CD4-positive, CD25-positive, alpha-beta regulatory T cell (primary cell): ENCODE results near the gene ENTPD2. TPM values are rescaled to one million over a fixed set of nuclear protein-coding genes. Genes with fewer than 3 reads are reported as not detected.

ENCODE experiments used
- ATAC-seq, 2 donors: fragments of 150-1000 bp; cut with Tn5 transposase; one replicate each; pipeline ENCODE4 v1.10.0; 2021; ENCODE audit warnings: low read depth in 2 of 2, moderate number of reproducible peaks in 2 of 2, moderate library complexity in 1 of 2
- DNase-seq, 3 donors: peaks; one replicate each; pipeline versions ENCODE4 v3.0.0 to v3.0.0-alpha.2; 2012 to 2022; ENCODE audit warnings: mixed read lengths in 1 of 3
- H3K27ac ChIP-seq: one replicate; pipeline ENCODE4 v1.7.0; 2013; ENCODE audit warnings: mild to moderate bottlenecking, low read length; ENCODE audit not compliant: insufficient read depth, poor library complexity, severe bottlenecking
- H3K27me3 ChIP-seq: one replicate; pipeline ENCODE4 v1.7.0; 2013; ENCODE audit warnings: low read length; ENCODE audit not compliant: control insufficient read depth, insufficient read depth
- H3K36me3 ChIP-seq: one replicate; pipeline ENCODE4 v1.7.0; 2013; ENCODE audit warnings: mild to moderate bottlenecking, low read length, moderate library complexity; ENCODE audit not compliant: control insufficient read depth, insufficient read depth
- H3K4me1 ChIP-seq: 2 replicates; pipeline ENCODE4 v1.7.0; 2013; ENCODE audit warnings: mild to moderate bottlenecking, low read length; ENCODE audit not compliant: insufficient read depth, control insufficient read depth, poor library complexity, severe bottlenecking
- H3K4me3 ChIP-seq: one replicate; pipeline ENCODE4 v1.7.0; 2013; ENCODE audit warnings: low read depth, mild to moderate bottlenecking, low read length, moderate library complexity
- H3K9me3 ChIP-seq, 2 experiments: 1 replicate in 1 of 2; 2 replicates in 1 of 2; pipeline ENCODE4 v1.7.0; 2013; ENCODE audit warnings: low read length in 2 of 2, mild to moderate bottlenecking in 1 of 2, moderate library complexity in 1 of 2; ENCODE audit not compliant: control insufficient read depth in 2 of 2
- H3K27ac Mint-ChIP-seq, 3 donors: one replicate each; pipeline ENCODE4 v1.8.0; 2020 to 2022; ENCODE audit warnings: mild to moderate bottlenecking in 3 of 3, mixed read lengths in 3 of 3, moderate library complexity in 2 of 3
- H3K27me3 Mint-ChIP-seq: one replicate; pipeline ENCODE4 v1.8.0; 2022; ENCODE audit warnings: mild to moderate bottlenecking, mixed read lengths
- H3K36me3 Mint-ChIP-seq: one replicate; pipeline ENCODE4 v1.8.0; 2020; ENCODE audit warnings: mixed read lengths
- H3K4me1 Mint-ChIP-seq, 4 donors: one replicate each; pipeline ENCODE4 v1.8.0; 2020 to 2022; ENCODE audit warnings: mixed read lengths in 4 of 4, mild to moderate bottlenecking in 1 of 4
- H3K4me3 Mint-ChIP-seq, 4 donors: one replicate each; pipeline ENCODE4 v1.8.0; 2020 to 2022; ENCODE audit warnings: mild to moderate bottlenecking in 4 of 4, mixed read lengths in 4 of 4, moderate library complexity in 3 of 4
- H3K9me3 Mint-ChIP-seq, 7 donors: one replicate each; pipeline ENCODE4 v1.8.0; 2020 to 2022; ENCODE audit warnings: mixed read lengths in 7 of 7, mild to moderate bottlenecking in 3 of 7, moderate library complexity in 2 of 7
- polyA plus RNA-seq, 4 donors: library from polyadenylated mRNA; unstranded; fragments of 300-500 nt; fragmentation: Illumina TruSeq; gene quantifications; one replicate each; pipeline ENCODE4 v1.2.3, GENCODE V29; 2021
- total RNA-seq: library from RNA; stranded (reverse); gene quantifications from one replicate; pipeline ENCODE4 v1.2.3, GENCODE V29; 2022

The ENTPD2 gene
- total and polyA plus RNA-seq, 5 donors from 2014 or later: not detected

- Mint-ChIP-seq H3K27me3 (no peaks in the 10 kb centered on the region), H3K36me3 (no peaks in the 10 kb centered on the region), H3K27ac (peak overlapping the region in 2 of 3 donors; percentile 69 to 79), H3K4me1 (peaks cover 0 to 39% (median 12%) of the 10 kb centered on the region in 4 donors), H3K9me3 (no peaks in the 10 kb centered on the region), H3K4me3 (peak overlapping the region; percentile 70 to 89 (median 87))
- Histone ChIP-seq H3K27me3 (no peaks in the 10 kb centered on the region), H3K27ac (no peak overlapping the region), H3K36me3 (no peaks in the 10 kb centered on the region), H3K9me3 (no peaks in the 10 kb centered on the region), H3K4me3 (no peak overlapping the region), H3K4me1 (peaks cover 53% of the 10 kb centered on the region)
- DNase-seq: no peak
- ATAC-seq: no peak
Measured at GRCh38 chr9:137026828-137027227, 27.0 kb downstream of the ENTPD2 start.

GRCh38 chr9:137026384-137026783 is 27.5 kb downstream of the ENTPD2 start:
- DNase-seq (no peak), ATAC-seq (no peak)
- Histone ChIP-seq H3K4me1 (peaks cover 49% of the 10 kb centered on the region), H3K27ac (no peak overlapping the region), H3K27me3 (no peaks in the 10 kb centered on the region), H3K9me3 (no peaks in the 10 kb centered on the region), H3K36me3 (no peaks in the 10 kb centered on the region), H3K4me3 (no peak overlapping the region)
- Mint-ChIP-seq H3K4me1 (peaks cover 0 to 36% (median 10%) of the 10 kb centered on the region in 4 donors), H3K4me3 (peak overlapping the region in 3 of 4 donors; percentile 57 to 89 (median 85)), H3K27ac (no peak overlapping the region), H3K27me3 (no peaks in the 10 kb centered on the region), H3K36me3 (no peaks in the 10 kb centered on the region), H3K9me3 (no peaks in the 10 kb centered on the region)

- Mint-ChIP-seq H3K36me3 (no peaks in the 10 kb centered on the region), H3K4me1 (peaks cover 0 to 32% (median 7%) of the 10 kb centered on the region in 4 donors), H3K27ac (no peak overlapping the region), H3K9me3 (no peaks in the 10 kb centered on the region), H3K4me3 (peak overlapping the region in 1 of 4 donors; percentile 85), H3K27me3 (no peaks in the 10 kb centered on the region)
- Histone ChIP-seq H3K36me3 (no peaks in the 10 kb centered on the region), H3K27ac (no peak overlapping the region), H3K4me3 (no peak overlapping the region), H3K4me1 (peaks cover 40% of the 10 kb centered on the region), H3K9me3 (no peaks in the 10 kb centered on the region), H3K27me3 (no peaks in the 10 kb centered on the region)
- ATAC-seq: no peak
- no peak for DNase-seq
Measured at GRCh38 chr9:137025517-137025966, 28.3 kb downstream of the ENTPD2 start.

GRCh38 chr9:137023583-137023991 is 30.3 kb downstream of the ENTPD2 start:
- no peak overlapping the region for H3K27ac ChIP-seq
- H3K27me3 ChIP-seq: no peaks in the 10 kb centered on the region
- no peaks in the 10 kb centered on the region for H3K36me3 ChIP-seq
- H3K4me1 ChIP-seq: peaks cover 21% of the 10 kb centered on the region
- ATAC-seq (no peak), DNase-seq (no peak)
- Mint-ChIP-seq H3K4me1 (peaks cover 0 to 20% (median 3%) of the 10 kb centered on the region in 4 donors), H3K36me3 (no peaks in the 10 kb centered on the region), H3K4me3 (no peak overlapping the region), H3K27me3 (no peaks in the 10 kb centered on the region), H3K27ac (peak overlapping the region in 1 of 3 donors; percentile 42), H3K9me3 (no peaks in the 10 kb centered on the region)
- H3K9me3 ChIP-seq: no peaks in the 10 kb centered on the region
- no peak overlapping the region for H3K4me3 ChIP-seq

- no peak overlapping the region for H3K27ac Mint-ChIP-seq
Measured at GRCh38 chr9:137023157-137023556, 30.7 kb downstream of the ENTPD2 start.

GRCh38 chr9:137022662-137023008 is 31.2 kb downstream of the ENTPD2 start:
- H3K36me3 Mint-ChIP-seq: no peaks in the 10 kb centered on the region
- no peak for ATAC-seq
- DNase-seq: no peak
- H3K4me3 Mint-ChIP-seq: peak overlapping the region in 1 of 4 donors; percentile 47
- Histone ChIP-seq H3K27ac (no peak overlapping the region), H3K4me1 (peaks cover 19% of the 10 kb centered on the region), H3K4me3 (no peak overlapping the region), H3K27me3 (no peaks in the 10 kb centered on the region), H3K36me3 (no peaks in the 10 kb centered on the region), H3K9me3 (no peaks in the 10 kb centered on the region)
- no peak overlapping the region for H3K27ac Mint-ChIP-seq
- H3K4me1 Mint-ChIP-seq: peaks cover 0 to 20% (median 3%) of the 10 kb centered on the region in 4 donors
- H3K27me3 Mint-ChIP-seq: no peaks in the 10 kb centered on the region
- H3K9me3 Mint-ChIP-seq: no peaks in the 10 kb centered on the region

More at GRCh38 chr9:137023157-137023556, 30.7 kb downstream of the ENTPD2 start:
- no peak for ATAC-seq
- no peak for DNase-seq
- H3K4me3 Mint-ChIP-seq: peak overlapping the region in 1 of 4 donors; percentile 47
- no peaks in the 10 kb centered on the region for H3K36me3 Mint-ChIP-seq
- Histone ChIP-seq H3K9me3 (no peaks in the 10 kb centered on the region), H3K36me3 (no peaks in the 10 kb centered on the region), H3K4me3 (no peak overlapping the region), H3K27ac (no peak overlapping the region), H3K4me1 (peaks cover 19% of the 10 kb centered on the region), H3K27me3 (no peaks in the 10 kb centered on the region)
- H3K4me1 Mint-ChIP-seq: peaks cover 0 to 20% (median 3%) of the 10 kb centered on the region in 4 donors
- H3K9me3 Mint-ChIP-seq: no peaks in the 10 kb centered on the region
- no peaks in the 10 kb centered on the region for H3K27me3 Mint-ChIP-seq

- Histone ChIP-seq H3K4me3 (no peak overlapping the region), H3K27ac (peak overlapping the region; percentile 55), H3K9me3 (no peaks in the 10 kb centered on the region), H3K36me3 (no peaks in the 10 kb centered on the region), H3K4me1 (peaks cover 14% of the 10 kb centered on the region), H3K27me3 (no peaks in the 10 kb centered on the region)
- ATAC-seq (peak; percentile 69 to 70), DNase-seq (peak; percentile 56 to 69 (median 65))
- no peaks in the 10 kb centered on the region for H3K36me3 Mint-ChIP-seq
- H3K27ac Mint-ChIP-seq: peak overlapping the region in 1 of 3 donors; percentile 20
- no peaks in the 10 kb centered on the region for H3K27me3 Mint-ChIP-seq
- H3K4me3 Mint-ChIP-seq: peak overlapping the region in 1 of 4 donors; percentile 88
- H3K4me1 Mint-ChIP-seq: peaks cover 0 to 17% (median 3%) of the 10 kb centered on the region in 4 donors
- peaks cover 0 to under 1% (median 0%) of the 10 kb centered on the region in 7 donors for H3K9me3 Mint-ChIP-seq
Measured at GRCh38 chr9:137021979-137022661, 31.7 kb downstream of the ENTPD2 start.

GRCh38 chr9:137021568-137021978 is 32.3 kb downstream of the ENTPD2 start:
- Histone ChIP-seq H3K36me3 (no peaks in the 10 kb centered on the region), H3K9me3 (no peaks in the 10 kb centered on the region), H3K27me3 (no peaks in the 10 kb centered on the region), H3K27ac (peak overlapping the region; percentile 55), H3K4me1 (peaks cover 8% of the 10 kb centered on the region), H3K4me3 (no peak overlapping the region)
- Mint-ChIP-seq H3K27ac (no peak overlapping the region), H3K36me3 (peaks cover 4% of the 10 kb centered on the region), H3K4me1 (peaks cover 0 to 12% (median 2%) of the 10 kb centered on the region in 4 donors), H3K9me3 (peaks cover 0 to 2% (median 0%) of the 10 kb centered on the region in 7 donors), H3K4me3 (no peak overlapping the region), H3K27me3 (no peaks in the 10 kb centered on the region)
- ATAC-seq (peak in 1 of 2 donors; percentile 4), DNase-seq (no peak)
